Measurements from ENCODE around the gene SRD5A1.

- TF ChIP-seq CTCF (IDR thresholded peaks at IDR 0.05) = no peak
- TF ChIP-seq POLR2A (IDR thresholded peaks at IDR 0.05) = no peak
Observed at GRCh38 chr5:6594066-6594465, 39.2 kb upstream of the SRD5A1 start.

Measured in adrenal gland (tissue), 5 donors.